ENCODE results near the gene CCDC47. TPM values are rescaled to one million over a fixed set of nuclear protein-coding genes. Genes with fewer than 3 reads are reported as not detected.

CCDC47 gene
- total RNA-seq, 6 experiments from 2014 or later: 45.7 to 69.9 (median 63.6) TPM

DNA sequence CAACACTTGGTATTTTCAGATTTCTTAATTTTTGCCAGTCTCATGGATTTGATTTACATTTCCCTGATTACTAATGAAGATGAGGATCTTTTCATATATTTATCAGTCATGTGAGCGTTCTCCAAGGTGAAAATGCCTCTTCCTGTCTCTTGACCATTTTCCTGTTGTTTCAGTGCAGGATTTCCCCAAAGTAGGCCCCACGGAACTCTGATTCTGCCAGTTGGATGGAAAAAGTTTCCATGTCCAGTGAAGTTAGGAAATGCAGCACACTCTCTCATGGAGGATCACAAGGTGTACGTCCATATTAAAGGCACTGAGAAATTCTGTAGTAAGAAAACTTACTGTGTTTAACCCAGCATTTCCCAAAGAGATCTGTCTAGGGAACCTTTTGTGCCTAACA is 57.0 kb downstream of the CCDC47 start:
- 78% methylated on average over 3 of the region's 3 CpGs for whole genome bisulfite sequencing (ENCODE audit: insufficient coverage, low coverage, low lambda C conversion rate, missing lambda C conversion rate)
- Histone ChIP-seq H3K27me3 (no peaks in the 10 kb centered on the region), H3K4me3 (no peak overlapping the region), H3K9me3 (no peaks in the 10 kb centered on the region), H3K27ac (no peak overlapping the region), H3K36me3 (peaks cover 0 to 11% (median 0%) of the 10 kb centered on the region in 4 donors), H3K4me1 (no peaks in the 10 kb centered on the region)
- intact Hi-C loops (cut with DNase I): no loop called here
- no peak for DNase-seq
- no peak for ATAC-seq
- TF ChIP-seq POLR2A (IDR thresholded peaks at IDR 0.05): no peak
- TF ChIP-seq, protein P1, sequence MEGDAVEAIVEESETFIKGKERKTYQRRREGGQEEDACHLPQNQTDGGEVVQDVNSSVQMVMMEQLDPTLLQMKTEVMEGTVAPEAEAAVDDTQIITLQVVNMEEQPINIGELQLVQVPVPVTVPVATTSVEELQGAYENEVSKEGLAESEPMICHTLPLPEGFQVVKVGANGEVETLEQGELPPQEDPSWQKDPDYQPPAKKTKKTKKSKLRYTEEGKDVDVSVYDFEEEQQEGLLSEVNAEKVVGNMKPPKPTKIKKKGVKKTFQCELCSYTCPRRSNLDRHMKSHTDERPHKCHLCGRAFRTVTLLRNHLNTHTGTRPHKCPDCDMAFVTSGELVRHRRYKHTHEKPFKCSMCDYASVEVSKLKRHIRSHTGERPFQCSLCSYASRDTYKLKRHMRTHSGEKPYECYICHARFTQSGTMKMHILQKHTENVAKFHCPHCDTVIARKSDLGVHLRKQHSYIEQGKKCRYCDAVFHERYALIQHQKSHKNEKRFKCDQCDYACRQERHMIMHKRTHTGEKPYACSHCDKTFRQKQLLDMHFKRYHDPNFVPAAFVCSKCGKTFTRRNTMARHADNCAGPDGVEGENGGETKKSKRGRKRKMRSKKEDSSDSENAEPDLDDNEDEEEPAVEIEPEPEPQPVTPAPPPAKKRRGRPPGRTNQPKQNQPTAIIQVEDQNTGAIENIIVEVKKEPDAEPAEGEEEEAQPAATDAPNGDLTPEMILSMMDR (IDR thresholded peaks at IDR 0.05): no peak

DNA sequence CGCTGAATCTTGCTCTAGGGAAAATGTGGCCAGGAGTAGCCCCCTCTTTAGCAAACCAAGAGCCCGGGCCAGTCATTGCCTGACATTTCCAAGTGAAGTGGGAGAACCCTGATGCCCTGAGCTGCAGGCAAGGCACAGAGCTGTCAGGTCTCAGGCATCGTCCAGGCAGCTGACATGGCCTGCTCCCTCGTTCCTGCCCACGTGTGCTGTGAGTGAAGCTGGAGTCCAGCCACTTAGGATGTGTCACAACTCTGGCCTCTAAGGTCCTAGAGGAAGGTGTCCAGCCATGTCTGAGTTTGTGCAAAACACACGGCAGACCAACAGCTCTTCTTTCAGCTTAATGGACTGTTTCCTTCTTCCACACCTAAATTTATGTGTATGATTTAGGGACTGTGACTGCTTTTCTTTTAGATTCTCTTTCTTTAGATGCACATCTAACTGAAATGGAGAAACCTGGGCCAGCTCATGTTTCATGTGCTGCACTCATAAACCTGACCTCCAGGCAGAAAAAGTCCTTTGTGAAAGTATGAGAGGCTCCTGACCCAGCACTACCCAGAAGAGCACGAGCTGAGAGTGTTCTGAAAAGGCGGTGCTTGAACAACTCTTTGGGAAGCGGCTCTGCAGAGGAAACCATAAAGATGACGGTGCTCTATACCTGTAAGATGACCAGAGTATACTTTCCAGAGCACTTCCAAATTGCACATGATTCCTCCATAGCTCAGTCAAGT is 58.7 kb downstream of the CCDC47 start:
- ATAC-seq: peak in 2 of 4 donors; percentile 41 to 56
- Histone ChIP-seq H3K4me3 (no peak overlapping the region), H3K36me3 (peaks cover 0 to 22% (median 4%) of the 10 kb centered on the region in 4 donors), H3K9me3 (no peaks in the 10 kb centered on the region), H3K27ac (no peak overlapping the region), H3K27me3 (no peaks in the 10 kb centered on the region), H3K4me1 (no peaks in the 10 kb centered on the region)
- DNase-seq: peak in 1 of 3 donors; percentile 41
- intact Hi-C loops (cut with DNase I): no loop called here
- 80% methylated on average over 8 of the region's 10 CpGs for WGBS (ENCODE audit: insufficient coverage, low coverage, low lambda C conversion rate, missing lambda C conversion rate)
- no peak for TF ChIP-seq POLR2A (IDR thresholded peaks at IDR 0.05)
- TF ChIP-seq, protein P1 (IDR thresholded peaks at IDR 0.05): no peak

DNA sequence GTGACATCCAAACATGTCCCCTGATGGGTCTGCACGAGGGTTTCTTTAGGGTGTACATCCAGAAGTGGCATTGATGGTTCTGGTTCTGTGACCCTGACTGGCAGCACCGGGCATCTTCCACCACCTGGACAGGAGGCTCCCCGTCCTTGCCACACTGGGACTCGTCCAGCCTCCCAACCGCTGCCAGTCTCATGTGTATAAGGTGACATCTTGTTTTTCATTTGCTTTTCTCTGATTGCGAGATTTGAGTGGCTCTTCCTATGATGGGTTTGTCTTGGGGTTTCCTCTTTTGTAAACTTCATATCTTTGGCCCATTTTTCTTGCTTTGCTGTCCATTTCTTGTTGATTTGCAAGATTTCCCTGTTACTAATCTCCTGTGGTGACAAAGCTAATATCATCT is 64.3 kb downstream of the CCDC47 start:
- H3K27ac ChIP-seq: no peak overlapping the region
- H3K4me3 ChIP-seq: no peak overlapping the region
- intact Hi-C loops (cut with DNase I): no loop called here
- no peaks in the 10 kb centered on the region for H3K9me3 ChIP-seq
- TF ChIP-seq, protein P1 (IDR thresholded peaks at IDR 0.05): no peak
- TF ChIP-seq POLR2A (IDR thresholded peaks at IDR 0.05): no peak
- H3K36me3 ChIP-seq: peaks cover 0 to 33% (median 9%) of the 10 kb centered on the region in 4 donors
- H3K27me3 ChIP-seq: no peaks in the 10 kb centered on the region
- 81% methylated on average over 4 of the region's 6 CpGs for WGBS (ENCODE audit: insufficient coverage, low coverage, low lambda C conversion rate, missing lambda C conversion rate)
- ATAC-seq (no peak), DNase-seq (peak in 1 of 3 donors; percentile 31)
- H3K4me1 ChIP-seq: no peaks in the 10 kb centered on the region

DNA sequence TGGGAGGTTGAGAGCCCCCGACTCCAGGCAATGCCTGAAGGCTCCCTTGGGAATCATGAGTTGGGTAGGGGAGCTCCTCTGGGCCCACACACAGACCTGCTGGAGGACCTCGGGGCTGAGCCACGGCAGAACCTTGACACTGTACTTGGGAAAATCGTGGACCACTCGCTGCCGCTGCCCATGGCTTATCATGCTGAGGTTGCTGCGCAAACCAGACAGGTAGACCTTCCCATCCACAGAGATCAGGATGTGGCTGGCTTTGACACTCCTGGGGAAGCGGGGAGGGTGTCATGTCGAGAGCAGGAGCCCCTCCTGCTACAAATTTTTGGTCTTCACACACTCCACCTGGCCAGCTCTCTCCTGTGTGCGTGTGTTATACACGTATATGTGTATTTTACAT is 66.2 kb downstream of the CCDC47 start:
- ATAC-seq (no peak), DNase-seq (peak in 1 of 3 donors; percentile 38)
- H3K4me3 ChIP-seq: no peak overlapping the region
- H3K27me3 ChIP-seq: no peaks in the 10 kb centered on the region
- no peaks in the 10 kb centered on the region for H3K9me3 ChIP-seq
- no peaks in the 10 kb centered on the region for H3K4me1 ChIP-seq
- peaks cover 0 to 24% (median 9%) of the 10 kb centered on the region in 4 donors for H3K36me3 ChIP-seq
- TF ChIP-seq, protein P1 (IDR thresholded peaks at IDR 0.05): no peak
- no peak for TF ChIP-seq POLR2A (IDR thresholded peaks at IDR 0.05)
- intact Hi-C loops (cut with DNase I): no loop called here
- no peak overlapping the region for H3K27ac ChIP-seq
- WGBS (ENCODE audit: insufficient coverage, low coverage, low lambda C conversion rate, missing lambda C conversion rate): 67% methylated on average over 1 of the region's 11 CpGs

Data from right lobe of liver (tissue), 6 donors.